H1 (cell line): ENCODE measurements around the gene CDC27. TPM values are rescaled to one million over a fixed set of nuclear protein-coding genes. Genes with fewer than 3 reads are reported as not detected.

Experiments used
- CTCF ChIA-PET: fragments of 300-600 bp; sonication (Branson Sonifier 250); formaldehyde crosslinking; loops from one replicate; lab custom pipeline; 2021; ENCODE audit not compliant: partially characterized antibody; lab: Charles Lee
- POLR2A ChIA-PET: fragments of 300-600 bp; sonication (Branson Sonifier 250); formaldehyde crosslinking; loops from one replicate; lab custom pipeline; 2021; ENCODE audit warnings: inconsistent platforms; ENCODE audit not compliant: partially characterized antibody; lab: Charles Lee
- DNase-seq, 2 experiments: peaks; one replicate each; pipeline versions ENCODE4 v3.0.0 to v3.0.0-alpha.2; 2010 to 2022; ENCODE audit warnings: low spot score in 2 of 2, low read depth in 1 of 2, mixed read lengths in 1 of 2
- FAIRE-seq: peaks from 2 replicates; lab custom pipeline; 2011; peaks lifted over from hg19 to GRCh38; lab: Jason Lieb, UNC
- H2AFZ ChIP-seq: 2 replicates; pipeline ENCODE4 v1.8.1; 2012; ENCODE audit warnings: low read length, inconsistent platforms
- H2AK5ac ChIP-seq: 2 replicates; pipeline ENCODE4 v1.6.1; 2013; ENCODE audit warnings: low read depth, low read length
- H2BK120ac ChIP-seq: replicated peaks from 2 replicates; pipeline ENCODE3; 2013; ENCODE audit warnings: low read depth, low read length, inconsistent platforms
- H2BK12ac ChIP-seq: 2 replicates; pipeline ENCODE4 v1.6.1; 2013; ENCODE audit warnings: low read depth, low read length
- H2BK15ac ChIP-seq: 2 replicates; pipeline ENCODE4 v1.6.1; 2013; ENCODE audit warnings: low read length
- H2BK20ac ChIP-seq: 2 replicates; pipeline ENCODE4 v1.6.1; 2013; ENCODE audit warnings: low read length
- H2BK5ac ChIP-seq: 2 replicates; pipeline ENCODE4 v1.6.1; 2013; ENCODE audit warnings: low read depth, low read length
- H3K14ac ChIP-seq: 2 replicates; pipeline ENCODE4 v1.6.1; 2013; ENCODE audit warnings: inconsistent platforms; ENCODE audit not compliant: insufficient read length
- H3K18ac ChIP-seq: 2 replicates; pipeline ENCODE4 v1.6.1; 2013; ENCODE audit warnings: low read length; ENCODE audit errors: extremely low read depth
- H3K23ac ChIP-seq: 2 replicates; pipeline ENCODE4 v1.6.1; 2013; ENCODE audit warnings: inconsistent platforms; ENCODE audit not compliant: insufficient read length
- H3K23me2 ChIP-seq: 2 replicates; pipeline ENCODE4 v1.6.1; 2013; ENCODE audit warnings: low read depth, low read length
- H3K27ac ChIP-seq: 2 replicates; pipeline ENCODE4 v1.6.1; 2011; ENCODE audit warnings: low read depth, low read length, inconsistent platforms
- H3K27me3 ChIP-seq, 4 experiments: replicated peaks in 1 of 4; 1 replicate in 1 of 4; 2 replicates in 3 of 4; pipeline versions ENCODE4 v1.6.1 to v1.8.1; 2011 to 2013; ENCODE audit warnings: low read length in 3 of 4, mild to moderate bottlenecking in 3 of 4, inconsistent platforms in 2 of 4, mixed read lengths in 2 of 4, moderate library complexity in 1 of 4; ENCODE audit not compliant: control insufficient read depth in 3 of 4, insufficient read depth in 3 of 4; ENCODE audit errors: extremely low read depth in 1 of 4
- H3K36me3 ChIP-seq, 4 experiments: 2 replicates each; pipeline versions ENCODE4 v1.6.1 to v1.8.1; 2011 to 2013; ENCODE audit warnings: mild to moderate bottlenecking in 4 of 4, low read length in 3 of 4, moderate library complexity in 2 of 4, control low read depth in 1 of 4, inconsistent platforms in 1 of 4; ENCODE audit not compliant: insufficient read depth in 4 of 4, control insufficient read depth in 2 of 4
- H3K4ac ChIP-seq: replicated peaks from 2 replicates; pipeline ENCODE3; 2013; ENCODE audit warnings: low read length, low read depth, mixed read lengths, inconsistent platforms; ENCODE audit not compliant: insufficient read length
- H3K4me1 ChIP-seq, 4 experiments: replicated peaks in 1 of 4; 1 replicate in 1 of 4; 2 replicates in 3 of 4; pipeline versions ENCODE4 v1.6.1 to v1.8.1; 2011 to 2013; ENCODE audit warnings: low read length in 3 of 4, inconsistent platforms in 2 of 4, mixed read lengths in 1 of 4; ENCODE audit not compliant: insufficient read depth in 4 of 4, control insufficient read depth in 3 of 4
- H3K4me2 ChIP-seq, 2 experiments: 2 replicates each; pipeline versions ENCODE4 v1.6.1 to v1.8.1; 2011 to 2013; ENCODE audit warnings: low read depth in 2 of 2, low read length in 2 of 2, control low read depth in 1 of 2, inconsistent platforms in 1 of 2, mild to moderate bottlenecking in 1 of 2; ENCODE audit not compliant: insufficient read depth in 1 of 2
- H3K4me3 ChIP-seq, 4 experiments: fragments of 200-600, 300-600 bp in 1 of 4; sonication (generic), shearing (Covaris generic), sonication (Bioruptor Twin) in 1 of 4; 2 replicates each; pipeline versions ENCODE4 v1.5.1 to v1.8.1; 2011 to 2016; ENCODE audit warnings: low read length in 4 of 4, low read depth in 3 of 4, control low read depth in 2 of 4, inconsistent platforms in 2 of 4, mild to moderate bottlenecking in 2 of 4, mixed read lengths in 1 of 4, moderate library complexity in 1 of 4; ENCODE audit not compliant: insufficient read depth in 2 of 4; ENCODE audit errors: extremely low read depth in 1 of 4
- H3K56ac ChIP-seq: replicated peaks from 2 replicates; pipeline ENCODE3; 2013; ENCODE audit warnings: low read depth, mild to moderate bottlenecking, mixed read lengths, low read length, inconsistent platforms; ENCODE audit not compliant: insufficient read length
- H3K79me1 ChIP-seq: 2 replicates; pipeline ENCODE4 v1.6.1; 2013; ENCODE audit warnings: low read depth, low read length, control low read depth
- H3K79me2 ChIP-seq, 2 experiments: 2 replicates each; pipeline versions ENCODE4 v1.6.1 to v1.8.1; 2012 to 2013; ENCODE audit warnings: low read length in 2 of 2, mild to moderate bottlenecking in 2 of 2, inconsistent platforms in 1 of 2; ENCODE audit not compliant: insufficient read depth in 2 of 2, control insufficient read depth in 1 of 2
- H3K9ac ChIP-seq, 4 experiments: replicated peaks in 1 of 4; 1 replicate in 1 of 4; 2 replicates in 3 of 4; pipeline versions ENCODE4 v1.6.1 to v1.8.1; 2011 to 2013; ENCODE audit warnings: low read depth in 3 of 4, low read length in 3 of 4, control low read depth in 2 of 4, mild to moderate bottlenecking in 2 of 4, moderate library complexity in 2 of 4, inconsistent platforms in 1 of 4; ENCODE audit errors: extremely low read depth in 1 of 4
- H3K9me3 ChIP-seq, 2 experiments: 2 replicates each; pipeline versions ENCODE4 v1.6.1 to v1.8.1; 2012 to 2013; ENCODE audit warnings: mild to moderate bottlenecking in 2 of 2, moderate library complexity in 2 of 2, control low read depth in 1 of 2, inconsistent platforms in 1 of 2, low read depth in 1 of 2, low read length in 1 of 2, mixed read lengths in 1 of 2; ENCODE audit not compliant: insufficient read depth in 2 of 2
- H4K20me1 ChIP-seq, 2 experiments: replicated peaks in 1 of 2; 2 replicates each; pipeline versions ENCODE3 to v1.8.1; 2011 to 2013; ENCODE audit warnings: inconsistent platforms in 2 of 2, low read length in 2 of 2, mild to moderate bottlenecking in 1 of 2; ENCODE audit not compliant: insufficient read depth in 2 of 2, control insufficient read depth in 1 of 2
- H4K5ac ChIP-seq: 2 replicates; pipeline ENCODE4 v1.6.1; 2013; ENCODE audit warnings: low read length, low read depth, mixed read lengths, inconsistent platforms; ENCODE audit not compliant: insufficient read length
- H4K8ac ChIP-seq: 2 replicates; pipeline ENCODE4 v1.8.0; 2013; ENCODE audit warnings: mild to moderate bottlenecking, moderate library complexity, low read length, inconsistent platforms; ENCODE audit not compliant: insufficient read depth; ENCODE audit errors: extremely low read depth
- H4K91ac ChIP-seq: replicated peaks from 2 replicates; pipeline ENCODE3; 2013; ENCODE audit warnings: low read length, mixed read lengths, inconsistent platforms; ENCODE audit not compliant: insufficient read length
- JUN ChIP-seq: IDR thresholded peaks from 2 replicates; pipeline ENCODE4 v1.6.1; 2011; ENCODE audit warnings: low read depth, mild to moderate bottlenecking, improper control_type of control experiment, low read length
- POU5F1 ChIP-seq: IDR thresholded peaks from 2 replicates; pipeline ENCODE4 v1.6.1; 2011; ENCODE audit warnings: low read depth, mild to moderate bottlenecking, low read length, moderate library complexity
- TEAD4 ChIP-seq: IDR thresholded peaks from 2 replicates; pipeline ENCODE4 v1.6.1; 2012; ENCODE audit warnings: low read depth, low read length, inconsistent platforms, mixed read lengths
- WGBS, 2 experiments: shearing (Covaris generic) in 1 of 2; methylation state at CpG; one replicate each; pipeline versions ENCODE4 v1.1.6 to v1.1.7; 2013 to 2015; ENCODE audit warnings: low lambda C conversion rate in 2 of 2, mixed read lengths in 2 of 2, inconsistent platforms in 1 of 2, low coverage in 1 of 2, missing lambda C conversion rate in 1 of 2; ENCODE audit not compliant: insufficient replicate concordance in 2 of 2, insufficient coverage in 1 of 2, insufficient read length in 1 of 2; ENCODE audit errors: extremely low coverage in 1 of 2, missing lambda C conversion rate in 1 of 2; 5-methylcytosine and 5-hydroxymethylcytosine counted together
- polyA plus RNA-seq, 7 experiments: library from polyadenylated mRNA; depleted of rRNA in 3 of 7; stranded (reverse) in 5 of 7; unstranded in 2 of 7; fragments of >200 nt in 5 of 7; fragments of 200-250 nt in 2 of 7; gene quantifications; 1 replicate in 5 of 7; 2 replicates in 1 of 7; 4 replicates in 1 of 7; pipeline versions ENCODE4 v1.2.1 to v1.2.3, GENCODE V29; 2011 to 2013; ENCODE audit warnings: missing spikeins in 2 of 7, mixed read lengths in 2 of 7
- total RNA-seq: library from RNA; stranded (reverse); fragmentation: NEBNext Ultra II Directional; extraction: Animal tissue kit (Norgen Biotek cat#: 25700); gene quantifications from 2 replicates; pipeline ENCODE4 v1.2.1, GENCODE V29; 2021
- TF ChIP-seq, protein P1 (sequence below): IDR thresholded peaks from 2 replicates; pipeline ENCODE4 v1.6.1; 2012; ENCODE audit warnings: inconsistent platforms

The CDC27 gene
- total and polyA plus RNA-seq, 2 of the 8 experiments (the other 6 are each of a cell fraction or from before 2014, with no cell fraction given) = 41.9 to 87.5 TPM

DNA sequence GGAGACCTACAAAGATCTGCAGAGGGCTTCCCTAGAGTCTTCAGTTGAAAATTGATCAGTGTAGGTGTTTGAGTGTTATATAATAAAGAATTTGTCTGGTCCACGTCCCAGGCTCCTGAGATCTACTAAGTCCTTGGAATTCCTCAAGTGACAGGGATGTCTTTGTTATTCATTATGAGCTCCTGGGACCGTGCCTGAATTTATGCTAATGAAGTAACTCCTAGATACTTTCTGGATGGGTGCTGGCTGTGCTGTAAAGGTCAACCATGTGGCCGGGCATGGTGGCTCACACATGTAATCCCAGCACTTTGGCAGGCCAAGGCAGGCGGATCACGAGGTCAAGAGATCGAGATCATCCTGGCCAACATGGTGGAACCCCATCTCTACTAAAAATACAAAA is 43.7 kb downstream of the CDC27 start:
- H3K27me3 ChIP-seq = no peaks in the 10 kb centered on the region
- TF ChIP-seq, protein P1, sequence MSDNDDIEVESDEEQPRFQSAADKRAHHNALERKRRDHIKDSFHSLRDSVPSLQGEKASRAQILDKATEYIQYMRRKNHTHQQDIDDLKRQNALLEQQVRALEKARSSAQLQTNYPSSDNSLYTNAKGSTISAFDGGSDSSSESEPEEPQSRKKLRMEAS = peak; percentile 45; the same call in 1 of the 2 replicates
- 0 out of 2 replicates have a peak, but pooled peaks have one; percentile 23 for TF ChIP-seq TEAD4
- TF ChIP-seq JUN = no peak
- no peak for TF ChIP-seq POU5F1
- 83% methylated on average over 6 of the region's 6 CpGs; no CpG with 5 or more reads in 1 of the 2 experiments for WGBS, 2 experiments
- no peaks in the 10 kb centered on the region for H3K23me2 ChIP-seq
- peaks cover 0 to 4% (median 1%) of the 10 kb centered on the region in 4 experiments; a peak in 2 of 7 replicates for H3K4me1 ChIP-seq
- no peak overlapping the region for H2BK5ac ChIP-seq
- DNase-seq (no peak), FAIRE-seq (no peak)
- no peaks in the 10 kb centered on the region for H3K79me1 ChIP-seq
- no peak overlapping the region for H2AK5ac ChIP-seq
- H4K91ac ChIP-seq = no peak overlapping the region
- peaks cover under 1 to 52% (median 18%) of the 10 kb centered on the region in 4 experiments; a peak in 6 of 8 replicates for H3K36me3 ChIP-seq
- no peak overlapping the region for H3K4me3 ChIP-seq
- H2BK15ac ChIP-seq = no peak overlapping the region
- no peak overlapping the region for H3K27ac ChIP-seq
- ChIA-PET POLR2A (interaction anchor here (1.2 kb wide), 1 partner anchor 12 kb away, joined by 3 read pairs; no protein-coding TSS in a partner anchor), CTCF (interaction anchor here (1.7 to 1.8 kb wide), 2 partner anchors 12 to 203 kb away, joined by 5 to 10 read pairs; no protein-coding TSS in a partner anchor)
- H3K79me2 ChIP-seq = no peaks in the 10 kb centered on the region
- no peak overlapping the region; the same call in 1 of the 2 replicates for H3K18ac ChIP-seq
- H4K8ac ChIP-seq = no peak overlapping the region
- H2BK20ac ChIP-seq = no peak overlapping the region
- no peak overlapping the region for H2BK120ac ChIP-seq
- no peak overlapping the region for H2BK12ac ChIP-seq
- no peak overlapping the region for H3K56ac ChIP-seq
- no peaks in the 10 kb centered on the region for H4K20me1 ChIP-seq
- H3K4me2 ChIP-seq = no peak overlapping the region
- no peak overlapping the region for H3K9ac ChIP-seq
- no peak overlapping the region for H3K14ac ChIP-seq
- H3K4ac ChIP-seq = no peak overlapping the region
- H3K23ac ChIP-seq = no peak overlapping the region
- no peak overlapping the region for H4K5ac ChIP-seq
- no peaks in the 10 kb centered on the region for H3K9me3 ChIP-seq
- H2AFZ ChIP-seq = no peak overlapping the region
